Neural progenitor cell (in vitro differentiated cells): ENCODE data around the gene FSTL4.

ENCODE experiments used
- EZH2 ChIP-seq: fragments of 200-600 bp; sonication (generic); IDR thresholded peaks from 2 replicates; pipeline ENCODE4 v1.6.1; 2017; ENCODE audit warnings: antibody characterized with exemption, mild to moderate bottlenecking, moderate library complexity
- EZH2phosphoT487 ChIP-seq: fragments of 200-600 bp; sonication (generic); IDR thresholded peaks from 2 replicates; pipeline ENCODE4 v1.6.1; 2017; ENCODE audit warnings: antibody characterized with exemption
- TF ChIP-seq, protein P1 (sequence below): fragments of 200-600 bp; sonication (generic); IDR thresholded peaks from 2 replicates; pipeline ENCODE4 v1.5.1; 2017; ENCODE audit warnings: antibody characterized with exemption, mild to moderate bottlenecking

DNA sequence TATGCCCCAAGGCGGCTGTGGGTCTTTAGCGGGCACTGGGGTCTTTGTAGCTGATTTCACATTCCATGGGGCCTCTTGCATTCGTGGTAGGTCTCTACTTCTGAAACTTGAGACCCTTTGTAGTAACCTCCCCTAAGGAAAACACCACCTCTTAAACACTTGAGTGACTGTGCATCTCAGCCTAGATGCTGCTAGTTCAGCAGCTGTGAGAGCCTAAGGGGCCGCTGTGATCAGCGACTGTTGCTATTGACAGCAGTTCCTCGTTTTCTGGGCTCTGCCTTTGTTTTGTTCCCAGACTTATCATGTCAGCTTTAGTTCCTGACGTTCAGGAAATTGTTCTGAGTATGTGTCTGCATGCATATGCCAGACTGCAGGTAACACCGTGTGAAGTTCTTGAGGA is 389.4 kb downstream of the FSTL4 start:
- TF ChIP-seq, protein P1, sequence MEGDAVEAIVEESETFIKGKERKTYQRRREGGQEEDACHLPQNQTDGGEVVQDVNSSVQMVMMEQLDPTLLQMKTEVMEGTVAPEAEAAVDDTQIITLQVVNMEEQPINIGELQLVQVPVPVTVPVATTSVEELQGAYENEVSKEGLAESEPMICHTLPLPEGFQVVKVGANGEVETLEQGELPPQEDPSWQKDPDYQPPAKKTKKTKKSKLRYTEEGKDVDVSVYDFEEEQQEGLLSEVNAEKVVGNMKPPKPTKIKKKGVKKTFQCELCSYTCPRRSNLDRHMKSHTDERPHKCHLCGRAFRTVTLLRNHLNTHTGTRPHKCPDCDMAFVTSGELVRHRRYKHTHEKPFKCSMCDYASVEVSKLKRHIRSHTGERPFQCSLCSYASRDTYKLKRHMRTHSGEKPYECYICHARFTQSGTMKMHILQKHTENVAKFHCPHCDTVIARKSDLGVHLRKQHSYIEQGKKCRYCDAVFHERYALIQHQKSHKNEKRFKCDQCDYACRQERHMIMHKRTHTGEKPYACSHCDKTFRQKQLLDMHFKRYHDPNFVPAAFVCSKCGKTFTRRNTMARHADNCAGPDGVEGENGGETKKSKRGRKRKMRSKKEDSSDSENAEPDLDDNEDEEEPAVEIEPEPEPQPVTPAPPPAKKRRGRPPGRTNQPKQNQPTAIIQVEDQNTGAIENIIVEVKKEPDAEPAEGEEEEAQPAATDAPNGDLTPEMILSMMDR: no peak
- no peak for TF ChIP-seq EZH2
- no peak for TF ChIP-seq EZH2phosphoT487
